HEK293 (cell line): ENCODE measurements around the gene AP3B1.

Experiments used
- CTCF ChIA-PET: fragments of 350-600 bp; formaldehyde crosslinking; extraction: SDS; loops from one replicate; lab custom pipeline; 2021; ENCODE audit warnings: antibody characterized with exemption; lab: Yijun Ruan, JAX
- POLR2A ChIA-PET: fragments of 300-600 bp; formaldehyde crosslinking; extraction: SDS; loops from one replicate; lab custom pipeline; 2020; ENCODE audit warnings: antibody characterized with exemption, inconsistent platforms; lab: Yijun Ruan, JAX
- H3K27ac ChIP-seq: fragments of 200-500 bp; sonication (Bioruptor generic); 2 replicates; pipeline ENCODE4 v1.5.1; 2014; ENCODE audit warnings: low read depth, low read length, control low read depth, inconsistent platforms; ENCODE audit errors: extremely low read depth
- H3K36me3 ChIP-seq, 2 experiments: fragments of 200-500 bp in 1 of 2; sonication (Bioruptor generic) in 1 of 2; 1 replicate in 1 of 2; 2 replicates in 1 of 2; pipeline ENCODE4 v1.5.1; 2014 to 2017; ENCODE audit warnings: inconsistent platforms in 2 of 2, low read length in 2 of 2; ENCODE audit not compliant: control insufficient read depth in 2 of 2, insufficient read depth in 1 of 2
- H3K4me1 ChIP-seq: fragments of 200-500 bp; sonication (Bioruptor generic); 2 replicates; pipeline ENCODE4 v1.5.1; 2014; ENCODE audit warnings: mild to moderate bottlenecking, low read length, inconsistent platforms; ENCODE audit not compliant: control insufficient read depth, insufficient read depth
- H3K4me3 ChIP-seq: 2 replicates; pipeline ENCODE4 v1.5.1; 2011; ENCODE audit warnings: low read depth, mild to moderate bottlenecking, control low read depth, low read length, moderate library complexity
- H3K9me3 ChIP-seq: fragments of 200-500 bp; sonication (Bioruptor generic); 2 replicates; pipeline ENCODE4 v1.5.1; 2014; ENCODE audit warnings: low read depth, low read length, inconsistent platforms; ENCODE audit not compliant: control insufficient read depth, insufficient read depth
- ELK4 ChIP-seq: IDR thresholded peaks from 2 replicates; pipeline ENCODE4 v1.6.1; 2011; ENCODE audit warnings: mild to moderate bottlenecking, low read depth, low read length, borderline replicate concordance
- HOXD13 ChIP-seq: sonication (generic); formaldehyde crosslinking; IDR thresholded peaks from 2 replicates; pipeline ENCODE4 v1.8.0; 2022; ENCODE audit warnings: missing genetic modification reagents, borderline replicate concordance
- KLF10 ChIP-seq: fragments of 450-650 bp; IDR thresholded peaks from 2 replicates; pipeline ENCODE4 v1.5.1; 2018; ENCODE audit warnings: missing biosample characterization, mild to moderate bottlenecking, missing genetic modification characterization
- MEIS1 ChIP-seq: sonication (generic); formaldehyde crosslinking; IDR thresholded peaks from 2 replicates; pipeline ENCODE4 v1.8.1; 2022; ENCODE audit warnings: missing genetic modification reagents, mild to moderate bottlenecking, borderline replicate concordance
- OSR2 ChIP-seq: fragments of 450-650 bp; formaldehyde crosslinking; IDR thresholded peaks from 2 replicates; pipeline ENCODE4 v1.5.1; 2016; ENCODE audit warnings: missing biosample characterization, missing genetic modification characterization
- PATZ1 ChIP-seq: fragments of 450-650 bp; formaldehyde crosslinking; IDR thresholded peaks from 2 replicates; pipeline ENCODE4 v1.5.1; 2016; ENCODE audit warnings: missing biosample characterization, missing genetic modification characterization
- ZBTB44 ChIP-seq: fragments of 450-650 bp; IDR thresholded peaks from 2 replicates; pipeline ENCODE4 v1.5.1; 2018; ENCODE audit warnings: missing biosample characterization, mild to moderate bottlenecking, missing genetic modification characterization
- ZIC2 ChIP-seq: fragments of 450-650 bp; formaldehyde crosslinking; IDR thresholded peaks from 2 replicates; pipeline ENCODE4 v1.5.1; 2016; ENCODE audit warnings: missing biosample characterization, missing genetic modification characterization
- ZNF239 ChIP-seq: fragments of 450-650 bp; formaldehyde crosslinking; IDR thresholded peaks from 2 replicates; pipeline ENCODE4 v1.5.1; 2016; ENCODE audit warnings: missing biosample characterization, missing genetic modification characterization
- ZNF362 ChIP-seq: fragments of 450-650 bp; formaldehyde crosslinking; IDR thresholded peaks from 2 replicates; pipeline ENCODE4 v1.5.1; 2016; ENCODE audit warnings: missing biosample characterization, missing genetic modification characterization
- ZNF433 ChIP-seq: fragments of 450-650 bp; formaldehyde crosslinking; IDR thresholded peaks from 2 replicates; pipeline ENCODE4 v1.5.1; 2016; ENCODE audit warnings: missing biosample characterization, missing genetic modification characterization, low read depth
- ZNF501 ChIP-seq: fragments of 450-650 bp; formaldehyde crosslinking; IDR thresholded peaks from 2 replicates; pipeline ENCODE4 v1.5.1; 2016; ENCODE audit warnings: missing biosample characterization, missing genetic modification characterization
- ZNF514 ChIP-seq: fragments of 450-650 bp; formaldehyde crosslinking; IDR thresholded peaks from 2 replicates; pipeline ENCODE4 v1.5.1; 2016; ENCODE audit warnings: missing biosample characterization, missing genetic modification characterization
- ZNF518A ChIP-seq: fragments of 450-650 bp; formaldehyde crosslinking; conservative IDR thresholded peaks from 2 replicates; pipeline ENCODE4 v1.5.1; 2016; ENCODE audit warnings: low read depth, missing biosample characterization, missing genetic modification characterization
- ZNF639 ChIP-seq: fragments of 450-650 bp; formaldehyde crosslinking; IDR thresholded peaks from 2 replicates; pipeline ENCODE4 v1.5.1; 2016; ENCODE audit warnings: missing biosample characterization, missing genetic modification characterization
- ZNF670 ChIP-seq: fragments of 450-650 bp; formaldehyde crosslinking; IDR thresholded peaks from 2 replicates; pipeline ENCODE4 v1.5.1; 2016; ENCODE audit warnings: missing biosample characterization, missing genetic modification characterization, low read depth
- ZNF777 ChIP-seq: fragments of 450-650 bp; formaldehyde crosslinking; IDR thresholded peaks from 2 replicates; pipeline ENCODE4 v1.5.1; 2017; ENCODE audit warnings: missing biosample characterization, missing genetic modification characterization, borderline replicate concordance

AP3B1 gene

GRCh38 chr5:78283802-78284201 is 10.7 kb downstream of the AP3B1 start:
- no peak for TF ChIP-seq HOXD13 (CRISPR knock-in tag)
- no peak for TF ChIP-seq ZNF514
- no peak for TF ChIP-seq OSR2
- TF ChIP-seq ZNF501 (tag by site-specific recombination): no peak
- TF ChIP-seq ZNF518A (tag by site-specific recombination): no peak
- H3K4me1 ChIP-seq: peaks cover 11% of the 10 kb centered on the region; the same call in 1 of the 2 replicates
- no peaks in the 10 kb centered on the region for H3K9me3 ChIP-seq
- ChIA-PET POLR2A (interaction anchor here (0.9 kb wide), 1 partner anchor 11 kb away, joined by 3 read pairs; the partner anchor contains the start of gene AP3B1), CTCF (interaction anchor here (1.4 to 1.5 kb wide), 2 partner anchors 9 to 11 kb away, joined by 3 to 5 read pairs; no protein-coding TSS in a partner anchor)
- no peaks in the 10 kb centered on the region for H3K36me3 ChIP-seq
- no peak overlapping the region for H3K27ac ChIP-seq
- no peak overlapping the region for H3K4me3 ChIP-seq

GRCh38 chr5:78283105-78283504 is 11.4 kb downstream of the AP3B1 start:
- ChIA-PET CTCF (interaction anchor here (1.0 kb wide), 1 partner anchor 14 kb away, joined by 8 read pairs; no protein-coding TSS in a partner anchor), POLR2A (no interaction called here)

More at GRCh38 chr5:78283105-78283504, 11.4 kb downstream of the AP3B1 start:
- TF ChIP-seq PATZ1 (tag by site-specific recombination) (no peak), MEIS1 (no peak), ZBTB44 (no peak), ZNF362 (tag by site-specific recombination) (no peak), ZNF433 (tag by site-specific recombination) (no peak), ELK4 (no peak), ZNF777 (tag by site-specific recombination) (no peak), KLF10 (no peak), ZIC2 (tag by site-specific recombination) (no peak), ZNF639 (tag by site-specific recombination) (no peak), ZNF239 (tag by site-specific recombination) (no peak), ZNF670 (no peak)
- H3K4me3 ChIP-seq: no peak overlapping the region
- no peak overlapping the region for H3K27ac ChIP-seq
- H3K36me3 ChIP-seq: no peaks in the 10 kb centered on the region
- peaks cover 7% of the 10 kb centered on the region; the same call in 1 of the 2 replicates for H3K4me1 ChIP-seq
- no peaks in the 10 kb centered on the region for H3K9me3 ChIP-seq
